Fibroblast of mammary gland (primary cell): ENCODE results near the gene SERPINA3.

Experiments used
- DNase-seq: peaks from one replicate; pipeline ENCODE4 v3.0.0-alpha.2; 2010; ENCODE audit warnings: low read depth
- H3K4me3 ChIP-seq: 2 replicates; pipeline ENCODE4 v1.5.1; 2011; ENCODE audit warnings: low read depth, mild to moderate bottlenecking, low read length, moderate library complexity; ENCODE audit not compliant: control insufficient read depth
- CTCF ChIP-seq: conservative IDR thresholded peaks from 2 replicates; pipeline ENCODE4 v1.5.1; 2011; ENCODE audit warnings: low read depth, low read length, inconsistent platforms; ENCODE audit not compliant: control insufficient read depth, insufficient read depth

Gene SERPINA3

GRCh38 chr14:94584591-94585280 is 27.5 kb upstream of the SERPINA3 start:
- DNase-seq, result no peak
- TF ChIP-seq CTCF, result no peak
- no peak overlapping the region for H3K4me3 ChIP-seq

GRCh38 chr14:94586635-94587034 is 25.6 kb upstream of the SERPINA3 start:
- no peak for DNase-seq
- H3K4me3 ChIP-seq, result no peak overlapping the region
- TF ChIP-seq CTCF, result no peak

GRCh38 chr14:94588311-94588710 is 23.9 kb upstream of the SERPINA3 start:
- DNase-seq, result no peak
- no peak overlapping the region for H3K4me3 ChIP-seq
- no peak for TF ChIP-seq CTCF

GRCh38 chr14:94591073-94591472 is 21.1 kb upstream of the SERPINA3 start:
- no peak for TF ChIP-seq CTCF
- no peak for DNase-seq

GRCh38 chr14:94591871-94592270 is 20.3 kb upstream of the SERPINA3 start:
- TF ChIP-seq CTCF, result no peak
- H3K4me3 ChIP-seq, result no peak overlapping the region
- DNase-seq, result no peak

More at GRCh38 chr14:94591073-94591472, 21.1 kb upstream of the SERPINA3 start:
- no peak overlapping the region for H3K4me3 ChIP-seq

- DNase-seq, result no peak
- no peak for TF ChIP-seq CTCF
- H3K4me3 ChIP-seq, result no peak overlapping the region
Measured at GRCh38 chr14:94592457-94592856, 19.7 kb upstream of the SERPINA3 start.

GRCh38 chr14:94593376-94593748 is 18.8 kb upstream of the SERPINA3 start:
- H3K4me3 ChIP-seq, result no peak overlapping the region
- no peak for TF ChIP-seq CTCF
- no peak for DNase-seq
